Activated CD4-positive, alpha-beta T cell treated with anti-CD3 and anti-CD28 coated beads, Interleukin-2, amount 50 U/mL, for 4 hours (primary cell): ENCODE results near the gene PCMTD2.

Source experiments
- DNase-seq, 2 experiments: peaks; one replicate each; pipeline ENCODE4 v3.0.0-alpha.2; 2020

PCMTD2 gene

DNA sequence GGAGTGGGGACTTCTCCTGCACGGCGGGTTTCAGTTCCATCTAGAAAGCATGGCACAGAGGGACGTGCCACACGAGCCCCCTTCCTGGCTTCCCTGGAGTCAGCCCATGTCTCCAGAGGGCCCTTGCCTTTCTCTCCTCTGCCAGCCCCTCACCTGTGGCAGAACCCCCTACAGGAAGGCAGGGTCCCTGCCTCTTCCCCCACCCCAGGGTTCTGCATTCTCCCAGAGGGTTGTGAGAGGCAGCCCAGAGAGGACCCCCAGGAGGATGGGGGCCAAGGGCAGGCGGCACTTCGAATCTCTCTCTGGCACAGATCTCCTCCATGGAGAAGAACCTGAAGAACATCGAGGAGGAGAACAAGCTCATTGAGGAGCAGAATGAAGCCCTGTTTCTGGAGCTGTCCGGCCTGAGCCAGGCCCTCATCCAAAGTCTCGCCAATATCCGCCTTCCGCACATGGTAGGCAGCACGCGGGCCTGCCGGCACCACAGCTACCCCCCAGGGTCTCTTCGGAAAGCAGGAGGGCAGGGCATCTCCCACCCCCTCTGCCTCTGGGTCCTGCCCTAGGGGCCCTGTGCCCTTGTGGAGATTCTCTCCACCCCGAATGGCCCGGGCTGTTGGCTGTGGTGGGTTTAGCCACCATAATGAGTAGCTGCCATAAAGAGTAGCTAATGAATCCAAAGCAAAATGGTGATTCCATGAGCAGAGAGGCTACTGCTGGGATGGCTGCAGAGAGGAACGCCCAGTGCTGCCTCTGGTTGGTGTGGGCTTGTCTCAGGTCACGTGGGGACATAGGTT is 15.9 kb upstream of the PCMTD2 start:
- DNase-seq, result no peak

DNA sequence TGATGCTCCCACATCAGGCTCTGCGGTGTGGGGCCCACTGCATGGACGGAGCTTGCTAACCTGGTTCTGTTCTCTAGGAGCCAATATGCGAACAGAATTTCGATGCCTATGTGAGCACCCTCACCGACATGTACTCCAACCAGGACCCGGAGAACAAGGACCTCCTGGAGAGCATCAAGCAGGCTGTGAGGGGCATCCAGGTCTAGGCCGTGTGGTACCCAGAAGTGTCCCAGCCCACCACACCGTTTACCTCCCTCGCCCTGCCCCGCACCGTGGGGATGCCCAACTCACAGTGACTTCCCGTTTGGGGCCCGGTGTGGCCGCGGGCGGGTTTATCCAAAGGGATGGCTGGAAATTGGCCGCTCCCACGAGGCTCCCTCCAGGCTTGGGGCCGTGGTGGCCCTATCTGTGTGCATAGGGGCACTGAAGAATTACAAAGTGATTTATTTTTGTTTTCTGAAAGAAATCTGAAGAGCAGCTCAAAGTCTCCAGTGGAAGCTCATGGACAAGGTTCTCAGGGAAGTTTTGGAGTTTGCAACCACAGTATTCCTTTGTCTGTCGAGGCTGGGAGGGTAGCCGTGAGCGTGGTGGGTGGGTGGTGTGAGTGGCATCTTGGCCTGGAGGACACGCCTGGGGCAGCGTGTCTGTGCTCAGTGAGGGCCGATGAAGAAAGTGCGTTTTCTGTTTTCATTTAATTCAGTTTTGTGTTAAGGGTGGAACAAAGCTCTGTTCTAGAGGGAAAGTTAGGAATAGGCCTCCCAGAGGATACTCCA is 15.1 kb upstream of the PCMTD2 start:
- DNase-seq, result no peak

DNA sequence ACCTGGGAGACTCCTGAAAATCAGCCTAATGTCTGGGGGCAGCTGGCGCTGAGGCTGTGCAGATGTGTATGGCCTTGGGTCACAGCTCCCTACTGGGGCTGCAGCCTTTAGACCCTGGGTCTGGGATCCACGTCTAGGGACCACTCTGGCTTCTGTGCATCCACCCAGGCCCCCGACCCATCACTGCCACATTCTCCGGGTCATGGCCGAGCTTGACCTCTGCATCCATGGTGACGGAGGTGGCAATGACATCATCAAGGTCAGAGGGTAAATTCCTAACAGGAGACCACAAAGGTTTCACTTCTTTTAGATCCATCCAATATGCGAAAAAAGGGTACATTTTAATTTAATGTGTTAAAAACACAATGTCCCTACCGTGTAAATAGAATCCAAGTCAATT is 14.5 kb upstream of the PCMTD2 start:
- DNase-seq, result no peak

DNA sequence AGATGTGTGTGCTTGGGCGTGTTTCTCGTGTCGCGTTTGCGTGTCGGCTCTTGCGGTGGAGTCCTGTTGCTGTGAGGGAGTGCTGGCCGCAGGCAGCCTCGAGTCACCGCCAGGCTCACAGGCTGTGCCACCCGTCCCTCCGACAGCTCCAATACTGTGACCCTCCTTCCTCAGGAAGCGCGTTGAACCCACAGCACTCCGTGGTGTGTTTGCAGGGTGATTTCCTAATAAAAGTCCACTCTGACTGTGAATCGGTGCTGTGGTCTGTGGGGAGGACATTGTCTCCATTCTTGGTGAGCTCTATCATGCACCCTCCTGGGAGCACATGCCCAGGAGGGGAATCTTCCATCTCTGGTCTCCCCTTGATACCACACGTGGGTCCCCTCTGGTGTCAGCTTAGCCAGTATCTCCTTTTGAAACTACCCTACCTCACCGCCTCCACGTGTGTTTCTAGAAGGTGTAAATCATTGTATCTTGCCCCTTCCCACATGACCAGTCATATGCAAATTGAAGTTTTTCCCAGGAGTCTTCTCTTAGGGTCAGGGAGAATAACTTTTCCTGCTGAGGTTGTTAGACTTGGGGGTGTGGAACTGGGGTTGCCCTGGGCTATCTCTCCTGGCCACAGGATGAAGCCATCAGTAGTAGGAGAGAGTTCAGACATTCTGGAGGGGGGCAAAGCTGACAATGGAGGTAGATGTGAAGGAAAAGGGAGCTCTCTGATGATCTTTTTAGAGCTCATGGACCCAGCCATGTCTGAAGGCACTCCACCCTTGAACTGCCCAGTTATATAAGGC is 13.3 kb upstream of the PCMTD2 start:
- no peak for DNase-seq

DNA sequence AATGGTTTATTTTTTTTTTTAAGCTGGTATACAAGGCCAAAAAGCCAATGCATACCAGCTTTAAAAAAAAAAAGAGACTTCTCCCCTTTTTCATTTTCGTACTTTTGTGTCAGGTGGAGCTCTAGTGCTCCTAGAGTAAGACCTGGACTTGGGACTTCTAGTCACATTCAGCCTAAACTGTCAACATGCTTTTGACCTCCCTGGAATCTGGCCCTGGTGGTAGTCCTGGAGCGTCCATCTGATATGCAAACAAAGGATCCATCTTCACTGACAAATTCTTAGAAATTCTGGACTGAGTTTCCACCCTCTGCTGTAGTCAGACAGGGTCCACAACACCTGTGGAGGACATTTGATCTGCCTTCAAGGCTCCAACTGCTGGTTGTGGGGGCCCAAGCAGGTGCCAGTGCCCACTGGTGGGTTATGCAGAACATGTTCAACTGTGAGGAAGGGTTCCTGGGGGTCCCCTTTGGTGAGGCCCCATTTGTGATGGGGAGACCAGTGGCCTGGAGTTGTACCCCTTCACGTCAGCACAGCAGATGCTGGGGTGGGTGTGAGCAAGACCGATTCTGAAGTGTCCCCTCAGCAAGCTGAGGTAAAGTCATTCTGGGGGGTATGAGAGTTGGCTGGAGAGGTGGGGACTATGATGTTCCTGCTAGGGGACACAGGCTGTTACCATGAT is 12.6 kb upstream of the PCMTD2 start:
- no peak for DNase-seq

DNA sequence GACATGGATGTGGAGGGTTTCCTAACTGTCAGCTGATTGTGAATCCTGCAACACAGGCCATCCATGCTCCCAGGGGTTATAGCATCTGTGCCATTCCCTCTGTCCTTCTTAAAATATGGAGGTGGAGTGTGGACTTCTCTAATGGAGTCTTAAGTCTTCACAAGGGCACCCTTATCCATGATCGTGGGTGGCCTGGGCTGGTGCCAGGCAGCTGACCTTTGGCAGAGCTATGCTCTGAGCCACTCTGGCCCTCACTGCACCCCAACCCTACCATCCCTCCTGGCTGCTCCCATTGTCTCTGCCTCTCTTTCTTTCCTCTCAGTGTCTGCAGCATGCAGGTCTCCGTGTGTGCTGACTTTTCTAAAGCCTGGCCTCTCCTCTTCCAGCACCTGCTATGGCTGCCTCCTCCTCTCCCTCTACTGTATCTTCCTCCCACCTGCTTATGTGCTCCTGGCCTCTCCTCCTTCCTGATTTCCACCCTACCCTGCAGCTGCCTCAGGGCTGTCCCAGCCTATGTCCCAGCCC is 11.2 kb upstream of the PCMTD2 start:
- no peak for DNase-seq

DNA sequence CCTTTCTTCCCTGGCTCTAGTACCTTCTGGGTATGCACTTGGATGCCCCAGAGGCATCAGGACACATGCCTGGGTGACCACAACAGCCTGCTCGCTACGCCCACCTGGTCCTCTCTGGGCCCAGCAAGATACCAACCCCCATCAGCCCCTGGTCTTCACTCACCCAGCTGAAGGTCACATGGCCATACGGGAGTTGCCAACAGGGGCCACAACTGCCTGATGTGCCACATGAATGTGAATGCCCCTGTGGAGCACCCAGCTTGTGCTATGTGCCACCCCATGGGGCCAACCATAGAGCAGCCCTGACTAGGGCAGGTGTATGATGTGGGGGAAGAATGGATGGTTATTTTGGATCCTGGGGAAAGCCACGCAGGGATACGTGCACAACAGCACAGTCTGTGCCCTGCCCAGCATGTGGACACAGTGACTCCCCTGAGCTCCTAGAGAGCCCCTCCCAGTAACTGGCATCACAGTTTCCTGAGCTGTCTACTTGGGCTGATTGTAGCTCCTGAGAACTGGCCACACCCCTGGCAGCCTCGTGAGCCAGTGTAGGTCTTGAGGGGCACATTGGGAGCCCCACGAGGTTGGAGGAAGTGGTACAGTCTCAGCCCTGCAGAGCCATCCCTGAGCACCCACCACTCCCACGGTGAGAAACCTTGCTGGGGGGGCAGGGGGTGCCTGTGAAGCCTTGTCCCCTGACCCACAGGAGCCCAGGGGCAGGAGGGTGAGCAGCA is 10.5 kb upstream of the PCMTD2 start:
- DNase-seq, result no peak

DNA sequence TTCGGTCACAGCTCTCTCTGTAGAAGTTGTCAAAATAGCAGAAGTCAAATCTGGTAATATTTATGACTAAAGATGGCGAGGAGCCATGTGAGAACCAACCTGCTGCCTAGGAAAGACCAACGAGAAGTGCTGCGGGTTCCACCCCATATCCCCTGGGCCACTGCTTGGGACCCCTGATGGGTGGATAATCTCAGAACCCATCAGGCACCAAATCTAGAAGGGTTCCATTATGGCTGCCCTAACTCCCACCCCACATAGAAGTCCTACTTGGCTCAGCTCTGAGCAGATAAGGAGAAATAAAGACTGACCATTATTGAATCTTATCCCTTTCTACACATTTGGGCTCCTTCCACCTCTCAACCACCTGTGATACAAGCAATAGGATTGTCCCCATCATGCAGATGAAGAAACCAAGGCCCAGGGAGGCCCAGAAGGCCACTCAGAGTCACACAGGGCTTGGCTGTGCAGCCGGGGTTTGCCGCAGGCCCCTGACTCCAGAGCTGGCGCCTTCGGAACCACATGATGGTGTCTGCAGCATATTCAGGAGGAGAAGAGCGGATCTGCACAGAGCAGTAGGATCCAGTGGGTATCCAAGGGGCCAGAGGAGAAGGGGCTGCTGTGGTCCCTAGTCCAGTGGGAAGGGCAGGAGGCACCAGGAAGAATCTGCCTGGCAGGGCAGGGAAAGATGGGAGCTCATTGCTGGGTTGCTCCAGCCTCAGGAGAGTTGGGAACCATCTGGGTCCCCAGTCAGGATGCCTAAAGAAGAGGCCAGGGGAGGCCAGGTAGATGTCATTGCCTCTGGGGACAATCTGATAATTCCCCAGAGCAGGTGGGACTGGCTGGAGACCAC is 9.6 kb upstream of the PCMTD2 start:
- DNase-seq, result no peak

DNA sequence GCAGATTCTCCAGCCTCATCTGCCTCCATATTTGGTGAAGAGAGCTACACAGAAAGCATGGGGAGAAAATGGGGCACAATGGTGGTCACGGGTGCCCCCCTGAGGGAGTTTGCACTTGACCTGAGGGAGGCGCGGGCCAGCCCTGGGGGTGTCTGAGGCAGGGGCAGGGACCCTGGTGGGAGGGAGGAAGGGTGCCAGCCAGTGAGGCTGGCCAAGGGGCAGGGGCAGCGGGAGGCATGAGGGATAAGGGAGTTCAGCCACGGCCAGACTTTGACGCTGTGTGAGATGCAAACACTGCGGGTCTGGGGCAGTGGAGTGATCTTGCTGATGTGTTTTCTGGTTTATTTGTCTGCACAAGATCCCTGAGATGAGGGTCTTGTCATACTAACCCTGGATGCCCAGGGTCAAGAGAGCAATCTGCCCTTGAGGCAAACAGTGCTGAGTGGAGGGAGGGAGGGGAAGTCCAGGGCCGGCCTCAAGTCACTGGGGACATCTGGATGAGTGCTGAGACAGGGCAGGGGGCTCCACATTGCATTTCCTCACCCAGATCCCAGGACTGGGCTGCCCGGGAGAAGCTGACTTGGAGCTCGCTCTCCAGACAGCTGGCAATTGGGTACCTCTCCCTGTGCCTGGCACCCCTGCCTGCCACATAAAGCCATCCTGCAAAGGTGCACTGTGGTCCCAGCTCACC is 8.8 kb upstream of the PCMTD2 start:
- DNase-seq, result no peak

DNA sequence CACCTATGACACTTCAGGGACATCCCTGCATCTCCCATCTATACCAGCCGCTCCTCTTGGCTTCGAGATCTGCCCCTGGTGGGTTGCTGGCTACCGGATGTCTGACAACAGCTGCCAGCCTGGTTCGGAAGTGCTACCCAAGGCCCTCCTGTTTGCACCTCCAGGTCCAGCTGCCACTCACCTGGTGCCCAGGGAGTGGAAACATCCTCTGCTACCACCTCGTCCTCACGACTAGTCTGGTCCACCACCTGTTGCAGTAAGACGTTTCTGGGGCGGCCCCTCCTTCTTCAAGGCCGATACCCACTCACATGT is 8.3 kb upstream of the PCMTD2 start:
- no peak for DNase-seq

DNA sequence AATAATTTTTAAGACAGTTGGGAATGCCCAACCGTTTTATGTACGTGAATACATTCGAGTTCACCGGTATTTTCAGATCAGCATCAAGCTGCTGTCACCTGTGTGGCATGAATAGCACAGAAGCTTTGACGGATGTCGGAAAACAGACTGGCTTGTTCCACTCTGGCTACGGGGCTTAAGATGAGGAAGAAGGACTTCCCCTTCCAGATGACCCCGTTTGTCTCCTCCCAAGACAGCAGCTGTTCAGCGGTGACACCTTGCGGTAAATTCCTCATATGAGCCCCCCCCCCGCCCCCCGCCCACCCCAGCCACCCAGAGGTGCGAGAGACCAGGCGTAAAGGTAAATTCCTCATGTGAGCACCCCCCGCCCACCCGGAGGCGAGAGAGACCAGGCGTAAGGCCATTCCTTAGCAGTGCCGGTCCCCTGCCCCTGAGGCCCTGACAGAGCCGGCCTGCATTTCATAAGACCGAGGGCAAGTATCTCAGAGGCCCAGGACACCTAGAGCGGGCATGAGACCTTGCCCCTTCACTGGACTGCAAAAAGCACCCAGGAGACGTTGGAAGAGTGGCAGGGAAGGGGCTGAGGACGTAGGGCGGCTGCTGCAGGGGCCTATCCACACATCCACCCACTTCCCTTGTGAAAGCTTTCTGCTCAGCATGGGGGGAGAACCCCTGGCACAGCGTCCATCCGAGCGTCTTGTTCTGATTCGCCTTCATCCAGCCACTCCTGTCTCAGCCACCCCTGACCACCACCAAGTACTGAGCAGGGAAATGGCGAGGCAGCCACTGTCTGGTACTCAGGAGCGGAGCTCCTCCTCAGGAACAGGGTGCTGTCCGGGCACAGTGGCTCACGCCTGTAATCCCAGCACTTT is 7.3 kb upstream of the PCMTD2 start:
- no peak for DNase-seq

DNA sequence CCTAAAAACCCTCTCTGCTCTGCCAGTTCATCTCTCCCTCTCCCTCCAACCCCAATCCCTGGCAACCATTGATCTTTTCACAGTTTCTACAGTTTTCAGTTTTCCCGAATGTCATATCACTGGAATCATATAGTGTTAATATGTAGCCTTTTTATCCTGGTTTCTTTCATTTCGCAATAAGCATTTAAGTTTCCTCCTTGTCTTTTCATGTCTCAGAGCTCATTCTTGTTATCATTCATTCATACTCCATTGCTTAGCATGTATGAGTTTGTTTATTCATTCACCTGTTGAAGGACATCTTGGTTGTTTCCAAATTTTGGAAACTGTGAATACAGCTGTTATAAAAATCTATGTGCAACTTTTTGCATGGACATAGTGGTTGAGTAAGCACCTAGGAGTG is 5.5 kb upstream of the PCMTD2 start:
- no peak for DNase-seq

DNA sequence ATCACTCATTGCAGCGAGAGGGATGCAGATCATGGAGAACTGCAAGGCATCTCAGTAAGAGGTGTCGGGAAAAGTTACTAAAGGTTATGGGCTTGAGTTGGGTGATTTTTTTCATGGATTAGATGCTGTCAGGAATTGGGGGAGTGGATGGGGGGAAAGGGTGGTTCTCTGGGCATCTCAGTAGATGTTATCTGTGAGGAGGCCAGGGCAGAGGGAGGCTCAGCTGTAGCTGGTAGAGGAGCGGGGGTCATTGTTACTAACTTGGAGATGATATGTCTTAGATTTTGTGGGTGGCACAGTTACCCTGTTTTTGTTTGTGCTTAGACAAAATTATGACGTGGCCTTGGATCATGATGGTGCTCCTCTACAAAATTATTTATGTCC is 2.6 kb upstream of the PCMTD2 start:
- DNase-seq, result no peak

DNA sequence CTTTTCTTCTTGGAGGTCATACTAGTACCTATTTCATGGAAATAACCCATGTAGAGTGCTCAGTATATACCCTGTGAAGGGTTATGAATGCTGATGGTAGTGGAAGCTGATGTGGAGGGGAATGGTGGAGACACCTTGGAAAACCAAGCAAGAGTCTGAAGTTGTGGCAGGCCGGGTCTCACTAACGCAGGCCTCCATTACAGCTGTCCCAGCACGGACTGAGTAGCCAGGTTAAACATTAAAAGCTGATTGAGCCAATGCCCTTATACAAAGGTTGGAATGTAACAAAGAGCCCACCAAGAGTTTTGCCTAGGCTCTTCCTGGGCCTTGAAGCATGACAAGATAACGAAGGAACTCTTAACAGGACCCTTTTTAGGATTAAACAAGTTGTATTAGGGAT is 2.1 kb upstream of the PCMTD2 start:
- DNase-seq, result no peak

DNA sequence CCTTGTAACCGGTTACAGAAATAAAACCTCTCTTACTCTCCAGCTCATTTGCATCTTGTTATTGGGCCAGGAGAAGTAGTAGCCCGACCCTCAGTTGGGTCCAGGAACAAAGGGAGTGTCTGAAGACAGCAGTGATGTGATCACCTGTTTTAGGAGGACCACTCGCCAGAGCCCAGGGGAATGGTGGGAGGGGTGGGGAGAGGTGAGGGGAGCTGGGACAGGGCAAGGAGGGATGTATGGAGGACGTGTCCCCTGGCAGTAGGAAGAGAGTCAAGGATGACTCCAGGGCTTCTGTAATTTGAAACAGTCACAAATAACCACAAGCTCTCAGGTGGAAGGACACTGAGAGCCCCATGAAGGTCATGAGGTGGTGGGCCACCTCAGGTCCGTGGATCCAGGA is 1.4 kb upstream of the PCMTD2 start:
- DNase-seq, result no peak

DNA sequence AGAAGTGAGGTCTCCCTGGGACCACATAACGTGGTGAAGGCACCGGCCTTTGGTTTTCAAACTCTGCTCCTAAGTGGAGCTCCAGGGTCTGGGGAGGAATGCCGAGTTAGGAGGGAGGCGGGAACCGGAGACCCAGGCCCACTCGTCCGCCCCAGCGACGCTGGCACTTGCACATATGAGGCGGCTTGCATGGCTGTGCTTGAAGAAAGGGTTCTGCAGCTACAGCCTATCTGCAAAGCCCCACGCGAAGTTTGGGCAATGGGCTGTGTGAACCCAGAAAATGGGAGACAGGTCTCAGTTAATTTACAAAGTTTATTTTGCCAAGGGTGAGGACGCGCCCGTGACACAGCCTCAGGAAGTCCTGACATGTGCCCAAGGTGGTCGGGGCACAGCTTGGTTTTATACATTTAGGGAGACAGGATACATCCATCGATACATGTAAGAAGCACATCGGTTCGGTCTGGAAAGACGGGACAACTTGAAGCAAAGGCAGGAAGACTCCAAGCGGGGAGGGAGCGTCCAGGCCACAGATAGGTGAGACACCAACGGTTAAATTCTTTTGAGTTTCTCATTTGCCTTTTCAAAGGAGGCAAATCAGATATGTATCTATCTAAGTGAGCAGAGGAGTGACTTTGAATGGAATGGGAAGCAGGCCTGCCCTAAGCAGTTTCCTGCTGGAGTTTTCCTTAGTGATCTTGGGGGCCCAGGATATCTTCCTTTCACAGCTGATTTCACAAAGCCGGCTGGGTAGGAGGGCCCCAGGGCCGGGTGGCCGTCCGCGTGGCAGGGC is 782 bp upstream of the PCMTD2 start:
- DNase-seq, result no peak

DNA sequence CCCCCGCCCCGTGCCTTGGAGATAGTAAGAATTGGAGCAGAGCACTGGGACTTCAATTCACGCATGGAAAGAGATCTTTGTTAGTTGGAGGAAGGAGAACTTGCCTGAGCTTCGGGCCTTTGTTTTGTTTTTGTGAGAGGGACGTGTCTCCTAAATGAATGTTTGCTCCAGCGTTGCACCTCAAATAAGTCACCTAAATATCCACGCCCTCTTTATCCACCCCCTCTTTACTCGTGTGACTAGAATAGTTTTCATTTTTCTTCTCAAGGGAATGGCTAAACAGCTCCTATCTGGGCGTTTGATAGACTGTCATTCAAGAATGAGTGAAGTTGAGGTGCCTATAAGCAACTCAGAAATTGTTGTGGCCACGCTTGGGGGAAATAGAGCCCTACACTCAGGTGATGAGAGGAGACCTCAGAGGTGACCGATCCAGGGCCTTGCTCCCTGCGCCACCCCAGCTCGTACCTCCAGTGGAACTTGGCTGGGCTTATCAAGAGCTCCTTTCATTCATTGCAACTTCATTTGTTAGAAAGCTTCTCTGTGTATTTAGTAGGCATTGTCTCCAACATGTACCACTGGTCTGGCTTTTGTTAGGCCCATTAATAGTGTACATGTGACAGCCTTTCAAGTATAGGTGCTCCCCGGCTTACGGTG is 861 bp downstream of the PCMTD2 start:
- no peak for DNase-seq

DNA sequence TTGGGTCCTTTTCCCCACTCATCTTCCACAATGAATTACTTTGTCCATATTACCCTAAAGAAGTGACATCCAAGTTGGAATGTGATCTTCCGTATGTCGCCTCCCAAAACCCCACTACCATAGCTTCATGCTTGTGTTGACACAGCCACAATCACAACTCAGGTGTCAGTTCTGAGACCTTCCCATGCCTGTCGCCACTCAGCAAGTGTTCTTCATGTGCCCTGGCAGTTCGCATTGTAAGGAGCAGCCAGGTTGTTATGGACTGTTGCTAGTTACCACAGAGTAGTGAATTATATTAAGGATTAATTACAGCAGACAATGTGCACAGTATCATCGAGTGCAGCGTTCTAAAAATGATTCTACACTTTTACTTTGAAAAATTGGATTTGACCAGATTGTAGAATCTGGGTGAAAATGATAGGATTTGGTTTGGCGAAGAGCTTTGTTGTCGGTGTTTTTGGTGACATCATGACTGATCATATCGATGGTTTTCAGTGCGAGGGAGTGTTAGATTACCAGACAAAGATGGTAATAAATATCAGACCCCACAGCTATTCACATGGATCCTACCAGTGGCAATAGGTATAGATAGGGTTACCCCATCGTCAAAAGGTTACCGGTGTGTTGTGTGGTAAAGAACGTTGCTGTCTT is 1.7 kb downstream of the PCMTD2 start:
- no peak for DNase-seq
